Activated naive CD4-positive, alpha-beta T cell treated with anti-CD3 and anti-CD28 coated beads, Interleukin-2, amount 50 U/mL, for 24 hours (primary cell): Measurements from ENCODE around the gene ETS2.

Experiments
- H3K27ac Mint-ChIP-seq: one replicate; pipeline ENCODE4 v1.8.0; 2021; ENCODE audit warnings: mild to moderate bottlenecking, mixed read lengths
- H3K27me3 Mint-ChIP-seq: one replicate; pipeline ENCODE4 v1.8.0; 2021; ENCODE audit warnings: mixed read lengths
- H3K36me3 Mint-ChIP-seq: one replicate; pipeline ENCODE4 v1.8.0; 2021; ENCODE audit warnings: mixed read lengths
- H3K4me1 Mint-ChIP-seq: one replicate; pipeline ENCODE4 v1.8.0; 2021; ENCODE audit warnings: mixed read lengths
- H3K4me3 Mint-ChIP-seq: one replicate; pipeline ENCODE4 v1.8.0; 2021; ENCODE audit warnings: mild to moderate bottlenecking, mixed read lengths
- H3K9me3 Mint-ChIP-seq: one replicate; pipeline ENCODE4 v1.8.0; 2021; ENCODE audit warnings: mixed read lengths

The ETS2 gene

DNA sequence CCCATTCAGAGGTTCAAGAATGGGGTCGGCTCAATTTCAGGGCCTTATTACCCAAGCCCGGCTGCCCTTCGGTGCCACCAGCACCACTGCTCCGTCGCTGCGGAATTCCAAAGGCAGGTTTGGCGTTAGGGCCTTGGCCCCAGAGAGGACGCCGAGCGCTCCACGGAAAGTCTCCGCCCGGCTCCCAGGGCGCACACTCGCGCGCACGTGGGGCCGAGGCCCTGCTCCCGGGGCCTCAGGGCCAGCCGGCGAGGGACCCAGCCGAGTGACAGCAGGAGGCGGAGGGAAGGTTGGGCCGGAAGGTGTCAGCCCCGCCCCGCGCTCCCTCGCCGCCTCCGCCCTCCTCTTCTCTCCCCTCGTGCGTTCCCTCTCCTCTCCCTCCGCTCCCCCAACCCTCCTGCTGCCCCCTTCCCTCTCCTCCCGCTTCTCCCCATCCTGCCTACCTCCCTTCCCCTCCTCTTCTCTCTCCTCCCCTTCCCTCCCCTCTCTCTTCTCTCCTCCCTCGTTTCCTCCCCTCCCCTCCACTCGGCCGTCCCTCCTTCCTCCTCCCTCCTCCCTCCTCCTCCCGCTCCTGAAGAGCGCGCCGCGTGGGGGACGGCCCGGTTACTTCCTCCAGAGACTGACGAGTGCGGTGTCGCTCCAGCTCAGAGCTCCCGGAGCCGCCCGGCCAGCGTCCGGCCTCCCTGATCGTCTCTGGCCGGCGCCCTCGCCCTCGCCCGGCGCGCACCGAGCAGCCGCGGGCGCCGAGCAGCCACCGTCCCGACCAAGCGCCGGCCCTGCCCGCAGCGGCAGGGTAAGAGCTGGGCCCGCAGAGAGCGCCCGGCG is at the start of gene ETS2:
Gene ETS2 (plus strand): TSS at position 602 of the 825 bp plus-strand sequence. CDS start 4,106 bp downstream, outside the sequence.
- H3K4me1 Mint-ChIP-seq, result peaks cover 30% of the 10 kb centered on the region
- H3K9me3 Mint-ChIP-seq, result no peaks in the 10 kb centered on the region

DNA sequence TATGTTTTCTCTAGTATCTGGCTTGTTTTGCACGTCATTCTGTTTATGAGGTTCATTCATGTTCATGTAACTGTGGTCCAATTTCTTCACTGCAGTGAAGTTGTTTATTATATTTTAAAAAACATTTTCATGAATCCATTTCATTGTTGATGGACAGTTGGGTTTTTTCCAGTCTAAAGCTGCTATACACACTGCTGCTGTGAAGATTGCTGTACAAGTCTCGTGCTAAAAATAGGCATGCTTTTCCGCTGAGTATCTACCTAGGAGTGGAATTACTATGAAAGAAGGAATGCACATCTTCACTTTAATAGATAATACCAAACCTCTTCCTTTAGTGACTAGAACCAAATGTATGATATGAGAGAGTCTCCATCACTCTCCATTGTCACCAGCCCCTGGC is 49.0 kb upstream of the ETS2 start:
- Mint-ChIP-seq H3K4me3 (no peak overlapping the region), H3K27me3 (no peaks in the 10 kb centered on the region)

More for the DNA sequence above, at the start of gene ETS2:
- Mint-ChIP-seq H3K27me3 (no peaks in the 10 kb centered on the region), H3K4me3 (peak within 1 kb of the TSS; percentile 97), H3K27ac (peak within 1 kb of the TSS; percentile 95), H3K36me3 (peaks cover 3% of the 10 kb centered on the region)

DNA sequence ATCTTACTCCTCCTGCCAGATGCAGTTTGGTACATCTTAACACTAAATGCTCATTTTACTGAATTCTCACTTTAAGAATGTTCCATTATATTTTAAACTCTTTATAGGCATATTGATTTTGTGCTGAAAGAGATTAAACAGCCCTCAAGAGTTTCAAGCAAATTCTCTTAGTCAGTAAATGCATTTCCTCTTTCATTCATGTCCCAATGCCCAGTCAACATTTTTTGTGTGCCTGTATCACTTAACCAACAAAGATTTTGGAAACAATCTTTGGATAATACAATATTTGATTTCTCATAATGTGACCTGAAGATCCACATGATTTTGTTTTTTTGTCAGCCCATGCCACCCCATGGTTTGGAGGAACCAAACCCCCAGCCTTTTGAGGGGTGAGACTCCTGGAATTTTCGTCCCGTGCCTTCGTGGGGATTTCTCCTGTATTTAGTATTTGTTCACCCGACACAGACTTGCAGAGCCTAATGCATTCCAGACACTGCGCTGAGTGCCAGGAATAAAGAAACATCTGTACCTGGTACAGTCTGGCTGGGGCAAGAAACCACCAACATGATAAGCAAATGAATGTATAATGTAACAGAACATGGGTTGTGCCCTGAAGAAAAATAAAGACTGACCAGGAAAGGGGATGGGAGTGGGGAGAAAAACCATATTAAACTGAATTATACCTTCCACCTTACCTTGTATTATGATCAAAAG is 47.1 kb upstream of the ETS2 start:
- Mint-ChIP-seq H3K36me3 (no peaks in the 10 kb centered on the region), H3K4me3 (no peak overlapping the region), H3K27me3 (no peaks in the 10 kb centered on the region), H3K27ac (no peak overlapping the region), H3K4me1 (peaks cover 11% of the 10 kb centered on the region), H3K9me3 (no peaks in the 10 kb centered on the region)

More for the DNA sequence above, 49.0 kb upstream of the ETS2 start:
- Mint-ChIP-seq H3K27ac (no peak overlapping the region), H3K36me3 (no peaks in the 10 kb centered on the region), H3K9me3 (no peaks in the 10 kb centered on the region), H3K4me1 (peaks cover 11% of the 10 kb centered on the region)

DNA sequence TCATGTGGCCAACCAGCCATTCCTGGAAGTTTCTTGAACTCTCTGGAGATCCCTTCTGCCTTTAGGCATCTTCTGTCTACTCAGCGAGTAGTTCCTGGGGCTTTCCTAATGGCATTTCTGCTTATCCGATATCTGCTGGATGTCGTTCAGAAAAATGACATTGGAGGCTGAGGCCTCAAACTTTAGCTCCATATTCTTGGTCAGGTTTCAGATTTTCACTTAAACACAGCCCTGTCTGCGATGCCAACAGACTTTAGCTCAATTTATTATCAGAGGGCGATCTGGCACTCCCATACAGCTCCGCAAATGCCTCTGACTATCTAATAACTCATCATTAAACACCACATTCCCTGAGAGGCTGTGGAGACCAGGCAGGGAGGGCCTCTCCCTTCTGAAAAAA is 46.3 kb upstream of the ETS2 start:
- no peak overlapping the region for H3K4me3 Mint-ChIP-seq

DNA sequence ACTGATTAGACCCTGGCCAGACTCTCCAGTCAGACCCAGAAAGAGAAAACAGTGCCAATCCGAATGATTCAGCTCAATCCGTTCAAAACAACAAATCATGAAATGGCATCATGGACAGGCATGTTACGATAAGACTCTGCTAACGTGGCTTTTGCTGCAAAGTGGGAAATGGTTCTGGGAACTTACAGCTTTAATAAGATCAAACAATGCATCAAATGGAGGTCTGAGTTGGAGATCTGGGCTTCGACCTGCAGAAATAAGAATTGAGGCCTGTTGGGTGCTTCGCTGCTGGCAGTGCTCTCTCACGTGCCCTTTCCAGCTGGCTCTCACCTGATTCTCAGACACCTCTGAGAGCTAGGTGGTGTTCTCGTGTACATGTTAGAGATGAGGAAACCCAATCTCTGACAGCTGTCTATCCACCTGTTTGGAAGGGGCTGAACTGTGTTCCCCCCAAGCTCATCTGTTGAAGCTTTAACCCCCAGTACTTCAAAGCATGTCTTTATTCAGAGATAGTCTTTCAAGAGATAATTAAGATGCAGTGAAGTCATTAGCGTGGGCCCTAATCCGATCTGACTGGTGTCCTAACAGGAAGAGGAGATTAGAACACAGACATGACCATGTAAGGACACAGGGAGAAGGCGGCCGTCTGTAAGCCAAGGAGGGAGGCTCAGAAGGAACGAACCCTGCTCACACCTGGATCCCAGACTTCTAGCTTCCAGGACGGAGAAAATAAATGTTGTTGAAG is 45.5 kb upstream of the ETS2 start:
- H3K27ac Mint-ChIP-seq, result no peak overlapping the region
- H3K4me3 Mint-ChIP-seq, result no peak overlapping the region
- H3K27me3 Mint-ChIP-seq, result no peaks in the 10 kb centered on the region

More for the DNA sequence above, 46.3 kb upstream of the ETS2 start:
- H3K36me3 Mint-ChIP-seq, result no peaks in the 10 kb centered on the region
- H3K27ac Mint-ChIP-seq, result no peak overlapping the region
- H3K27me3 Mint-ChIP-seq, result no peaks in the 10 kb centered on the region
- peaks cover 11% of the 10 kb centered on the region for H3K4me1 Mint-ChIP-seq
- no peaks in the 10 kb centered on the region for H3K9me3 Mint-ChIP-seq

DNA sequence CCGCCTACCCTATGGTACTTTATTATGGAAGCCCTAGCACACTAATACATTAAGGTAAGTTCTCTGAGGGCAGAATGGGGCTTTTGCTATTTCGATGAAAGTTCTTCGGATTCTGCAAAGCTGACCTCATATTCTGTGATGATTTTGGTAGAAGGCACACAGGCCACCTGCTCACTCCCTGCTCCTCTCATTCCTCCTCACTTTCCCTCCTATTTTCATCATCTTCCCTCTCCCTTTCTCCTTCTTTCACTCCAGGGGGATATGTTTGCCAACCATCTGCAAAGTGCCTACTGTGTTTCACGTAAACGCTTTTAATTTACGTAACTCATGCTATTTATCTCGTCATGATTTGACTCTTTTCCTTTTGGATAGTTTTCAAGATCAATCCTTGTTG is 45.0 kb upstream of the ETS2 start:
- no peaks in the 10 kb centered on the region for H3K36me3 Mint-ChIP-seq
- no peaks in the 10 kb centered on the region for H3K9me3 Mint-ChIP-seq
- H3K4me3 Mint-ChIP-seq, result no peak overlapping the region
- H3K4me1 Mint-ChIP-seq, result peaks cover 7% of the 10 kb centered on the region
- H3K27me3 Mint-ChIP-seq, result no peaks in the 10 kb centered on the region
- H3K27ac Mint-ChIP-seq, result peak overlapping the region; percentile 20

More for the DNA sequence above, 45.5 kb upstream of the ETS2 start:
- H3K9me3 Mint-ChIP-seq, result no peaks in the 10 kb centered on the region
- peaks cover 9% of the 10 kb centered on the region for H3K4me1 Mint-ChIP-seq
- no peaks in the 10 kb centered on the region for H3K36me3 Mint-ChIP-seq

DNA sequence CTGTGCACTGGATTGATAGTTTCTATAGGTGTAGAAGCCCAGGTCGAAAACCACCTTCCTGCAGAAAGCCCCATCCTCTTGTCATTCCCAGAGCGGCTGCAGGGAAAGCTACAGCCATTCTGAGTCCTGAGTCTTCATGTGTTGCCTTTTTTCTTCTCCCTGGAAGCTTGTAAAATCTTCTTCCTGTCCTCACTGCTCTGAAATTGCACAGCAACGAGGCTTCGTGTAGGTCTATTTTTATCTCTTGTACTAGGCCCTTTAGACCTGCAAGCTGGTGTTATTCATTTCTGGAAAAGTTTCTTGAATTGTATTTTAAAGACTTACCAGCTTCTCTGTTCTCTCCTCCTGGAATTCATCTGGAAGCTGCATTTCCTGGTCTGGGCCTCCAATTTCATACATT is 44.2 kb upstream of the ETS2 start:
- H3K4me3 Mint-ChIP-seq, result no peak overlapping the region
- no peaks in the 10 kb centered on the region for H3K36me3 Mint-ChIP-seq
- H3K27ac Mint-ChIP-seq, result no peak overlapping the region
- H3K4me1 Mint-ChIP-seq, result peaks cover 8% of the 10 kb centered on the region
- H3K27me3 Mint-ChIP-seq, result no peaks in the 10 kb centered on the region
- H3K9me3 Mint-ChIP-seq, result no peaks in the 10 kb centered on the region

DNA sequence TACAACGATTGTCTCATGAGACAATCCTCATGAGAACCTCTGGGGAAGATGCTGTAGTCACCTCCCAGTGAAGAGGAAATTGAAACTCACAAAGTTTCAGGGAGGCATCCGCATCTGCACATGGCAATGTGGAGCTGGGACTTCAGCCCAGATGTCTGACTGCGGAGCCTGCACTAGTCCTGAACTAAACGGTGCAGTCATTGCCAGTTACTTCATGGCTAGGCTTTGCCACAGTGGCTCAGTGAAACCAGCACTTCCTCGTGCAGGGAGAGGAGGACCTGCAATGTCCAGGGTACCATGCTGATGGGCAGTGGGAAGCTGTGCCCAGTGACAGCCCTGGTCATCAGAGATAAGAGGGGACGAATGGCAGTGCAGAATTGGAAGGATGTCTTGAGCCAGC is 40.7 kb upstream of the ETS2 start:
- Mint-ChIP-seq H3K27me3 (no peaks in the 10 kb centered on the region), H3K4me1 (peaks cover 35% of the 10 kb centered on the region), H3K4me3 (no peak overlapping the region), H3K9me3 (no peaks in the 10 kb centered on the region), H3K36me3 (no peaks in the 10 kb centered on the region), H3K27ac (no peak overlapping the region)

DNA sequence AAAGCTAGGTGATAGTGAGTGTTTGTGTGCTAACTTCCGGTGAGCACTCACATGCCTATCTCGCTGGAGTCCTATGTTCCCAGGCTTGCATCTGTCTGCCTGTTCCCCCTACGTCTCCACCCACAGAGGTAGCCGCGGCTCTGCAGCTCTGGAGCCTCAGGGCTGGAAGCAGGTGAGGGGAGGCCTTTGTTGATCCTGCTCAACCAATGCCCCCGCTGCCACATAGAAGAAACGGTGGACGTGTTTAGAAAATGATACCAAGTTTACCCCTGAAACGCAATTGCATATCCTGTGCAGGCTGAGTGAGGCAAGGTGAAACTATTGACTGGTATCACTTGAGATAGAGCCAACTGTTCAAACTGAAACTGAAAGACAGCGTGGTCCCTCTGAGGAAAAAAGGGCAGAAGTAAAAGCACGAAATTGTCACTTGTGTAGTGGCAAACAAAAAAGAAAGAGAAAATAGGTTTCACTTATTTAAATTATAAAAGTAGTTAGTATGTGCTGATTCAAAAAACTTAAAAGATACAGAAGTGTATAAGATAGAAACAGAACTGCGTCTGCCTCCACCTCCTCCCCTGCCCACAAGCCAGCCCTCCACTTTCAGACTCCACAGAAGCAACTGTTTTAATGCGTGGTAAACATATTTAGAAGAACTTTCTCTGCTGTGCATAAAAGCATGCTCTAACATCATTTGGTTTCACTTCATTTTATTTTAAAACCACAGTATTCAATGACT is 38.6 kb upstream of the ETS2 start:
- Mint-ChIP-seq H3K9me3 (no peaks in the 10 kb centered on the region), H3K4me3 (peak overlapping the region; percentile 81), H3K27ac (peak overlapping the region; percentile 99), H3K27me3 (no peaks in the 10 kb centered on the region), H3K4me1 (peaks cover 42% of the 10 kb centered on the region), H3K36me3 (no peaks in the 10 kb centered on the region)

DNA sequence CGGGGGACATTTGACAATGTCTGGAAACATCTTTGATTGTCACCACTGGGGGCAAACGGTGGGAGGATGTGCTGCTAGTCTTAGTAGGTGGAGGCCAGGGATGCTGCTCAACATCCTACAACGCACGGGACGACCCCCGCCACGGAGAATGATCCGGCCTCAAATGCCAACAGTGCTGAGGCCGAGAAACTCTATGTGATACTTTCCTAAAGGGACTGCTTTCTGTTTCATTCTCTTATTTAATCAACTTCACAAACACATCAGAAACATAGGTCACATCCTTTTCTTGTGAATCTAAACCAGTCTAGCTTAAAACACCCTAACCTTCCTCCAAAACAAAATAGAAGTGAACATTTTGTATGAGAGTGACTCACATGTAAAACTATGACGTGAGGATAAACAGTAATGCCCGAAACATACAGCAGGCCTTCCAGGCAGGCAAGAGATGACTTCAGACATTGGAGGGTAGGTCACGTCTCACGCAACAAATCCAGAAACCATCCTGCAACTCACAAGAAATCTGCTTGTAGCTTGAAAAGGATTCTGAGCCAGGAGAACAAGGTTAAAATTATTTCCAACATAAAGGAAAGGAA is 37.2 kb upstream of the ETS2 start:
- Mint-ChIP-seq H3K27ac (peak overlapping the region; percentile 99), H3K9me3 (no peaks in the 10 kb centered on the region), H3K36me3 (no peaks in the 10 kb centered on the region), H3K4me1 (peaks cover 53% of the 10 kb centered on the region), H3K4me3 (peak overlapping the region; percentile 81), H3K27me3 (no peaks in the 10 kb centered on the region)

DNA sequence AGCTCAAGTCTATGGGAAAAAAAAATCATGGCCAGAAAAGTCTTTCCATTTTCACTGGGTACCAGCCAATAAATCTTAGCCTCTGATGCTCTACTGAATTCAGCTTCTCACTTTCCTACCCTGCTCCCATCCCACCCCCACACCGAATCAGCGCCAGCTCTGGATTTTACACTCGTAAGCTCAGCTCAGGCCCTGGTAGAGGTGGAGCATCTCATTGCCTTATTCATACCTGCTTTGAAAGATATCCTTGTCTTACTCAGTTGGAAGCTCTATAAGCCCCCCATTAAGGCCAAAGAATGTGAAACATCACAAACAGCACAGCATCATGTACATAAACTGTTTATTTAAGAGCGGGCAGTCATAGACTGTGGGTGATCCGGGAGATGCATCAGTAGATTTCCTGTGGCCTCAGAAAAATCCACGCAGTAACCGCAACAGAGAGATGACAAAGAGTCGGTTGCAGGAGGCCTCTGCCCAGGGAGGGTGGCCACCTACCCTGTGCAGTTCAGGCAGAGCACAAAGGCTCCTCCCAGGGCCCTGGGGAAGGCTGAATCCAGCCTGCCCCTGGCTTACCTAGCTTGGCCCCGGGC is 36.4 kb upstream of the ETS2 start:
- H3K27ac Mint-ChIP-seq, result peak overlapping the region; percentile 99
- no peaks in the 10 kb centered on the region for H3K9me3 Mint-ChIP-seq
- peak overlapping the region; percentile 81 for H3K4me3 Mint-ChIP-seq
- H3K36me3 Mint-ChIP-seq, result no peaks in the 10 kb centered on the region
- H3K27me3 Mint-ChIP-seq, result no peaks in the 10 kb centered on the region
- peaks cover 53% of the 10 kb centered on the region for H3K4me1 Mint-ChIP-seq

DNA sequence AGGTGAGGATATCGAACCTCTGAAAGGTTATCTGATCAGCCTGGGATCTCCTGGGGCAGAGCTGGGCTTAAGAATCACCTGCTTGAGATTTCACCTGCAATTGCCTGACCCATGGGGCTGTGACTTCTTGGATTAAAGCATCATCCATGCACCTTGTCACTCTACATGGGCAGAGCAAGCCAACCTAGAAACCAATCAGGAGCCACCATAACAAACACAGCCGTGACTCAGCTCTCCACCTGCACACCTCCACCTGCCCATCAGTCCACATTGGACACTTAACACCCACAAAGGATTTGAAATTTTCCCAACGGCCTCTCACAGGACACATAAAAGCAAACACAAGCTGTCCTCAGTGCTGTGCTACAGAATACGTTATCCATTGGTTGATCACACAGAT is 35.1 kb upstream of the ETS2 start:
- peaks cover 51% of the 10 kb centered on the region for H3K4me1 Mint-ChIP-seq
- H3K36me3 Mint-ChIP-seq, result no peaks in the 10 kb centered on the region
- H3K27me3 Mint-ChIP-seq, result no peaks in the 10 kb centered on the region

DNA sequence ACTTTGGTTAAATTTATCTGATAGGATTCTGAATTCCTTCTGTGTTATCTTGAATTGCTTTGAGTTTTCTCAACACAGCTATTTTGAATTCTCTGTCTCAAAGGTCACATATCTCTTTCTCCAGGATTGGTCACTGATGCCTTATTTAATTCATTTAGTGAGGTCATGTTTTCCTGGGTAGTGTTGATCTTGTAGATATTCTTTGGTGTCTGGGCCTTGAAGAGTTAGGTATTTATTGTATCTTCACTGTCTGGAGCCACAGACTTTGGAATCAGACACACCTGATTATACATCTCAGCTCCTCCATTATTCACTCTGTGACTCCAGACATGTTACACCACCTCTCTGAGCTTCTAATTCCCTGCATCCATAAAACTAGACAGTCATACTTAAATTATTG is 34.2 kb upstream of the ETS2 start:
- Mint-ChIP-seq H3K27ac (no peak overlapping the region), H3K4me3 (no peak overlapping the region), H3K4me1 (peaks cover 45% of the 10 kb centered on the region)

More for the DNA sequence above, 35.1 kb upstream of the ETS2 start:
- H3K27ac Mint-ChIP-seq, result peak overlapping the region; percentile 74
- no peaks in the 10 kb centered on the region for H3K9me3 Mint-ChIP-seq
- no peak overlapping the region for H3K4me3 Mint-ChIP-seq

DNA sequence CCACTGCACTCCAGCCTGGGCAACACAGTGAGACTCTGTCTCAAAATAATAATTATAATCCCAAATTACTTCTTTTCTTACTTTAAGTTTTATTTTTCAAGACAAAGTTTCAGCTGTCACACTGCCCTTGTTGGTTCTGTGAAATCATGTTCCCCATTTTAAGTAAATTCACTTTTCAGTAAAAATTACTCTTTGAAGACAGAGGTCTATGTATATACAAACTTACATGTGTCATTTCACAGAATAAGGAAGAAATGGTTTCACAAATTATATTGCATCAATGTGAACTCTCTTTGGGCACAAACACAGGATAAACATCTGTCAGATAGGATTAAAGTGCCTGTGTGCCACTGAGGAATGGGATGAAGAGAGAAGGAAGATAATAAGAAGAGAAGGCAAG is 33.1 kb upstream of the ETS2 start:
- no peaks in the 10 kb centered on the region for H3K36me3 Mint-ChIP-seq
- no peak overlapping the region for H3K4me3 Mint-ChIP-seq
- H3K27me3 Mint-ChIP-seq, result no peaks in the 10 kb centered on the region
- H3K4me1 Mint-ChIP-seq, result peaks cover 44% of the 10 kb centered on the region
- no peaks in the 10 kb centered on the region for H3K9me3 Mint-ChIP-seq
- H3K27ac Mint-ChIP-seq, result no peak overlapping the region

More for the DNA sequence above, 34.2 kb upstream of the ETS2 start:
- Mint-ChIP-seq H3K9me3 (no peaks in the 10 kb centered on the region), H3K27me3 (no peaks in the 10 kb centered on the region), H3K36me3 (no peaks in the 10 kb centered on the region)
